DMS53 (cell line): ENCODE measurements around the gene C10orf90.

Source experiments
- DNase-seq: peaks from one replicate; lab custom pipeline; 2025; lab: John Stamatoyannopoulos, UW

The C10orf90 gene

GRCh38 chr10:126538439-126539135 is 131.9 kb downstream of the C10orf90 start:
- no peak for DNase-seq

DNA sequence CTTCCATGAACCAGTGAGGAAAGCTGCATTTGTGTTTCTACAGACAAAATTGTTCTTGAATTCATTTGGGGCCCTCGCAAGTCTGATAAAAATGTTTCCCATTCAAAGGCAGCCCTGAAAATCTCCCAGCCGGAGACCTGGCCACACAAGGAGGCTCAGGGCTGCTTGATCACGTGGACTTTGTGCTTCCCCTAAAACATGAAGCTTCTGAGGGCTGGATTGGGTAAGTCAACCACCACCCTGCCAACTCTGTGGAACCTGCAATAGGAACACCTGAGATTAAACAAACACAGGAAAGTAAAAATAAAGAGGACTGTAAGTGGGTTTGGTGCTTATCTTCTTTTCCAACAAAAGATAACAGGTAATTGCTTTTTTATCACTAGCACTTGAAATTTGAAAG is 133.8 kb downstream of the C10orf90 start:
- DNase-seq = no peak

- no peak for DNase-seq
Measured at GRCh38 chr10:126536148-126536547, 134.3 kb downstream of the C10orf90 start.

DNA sequence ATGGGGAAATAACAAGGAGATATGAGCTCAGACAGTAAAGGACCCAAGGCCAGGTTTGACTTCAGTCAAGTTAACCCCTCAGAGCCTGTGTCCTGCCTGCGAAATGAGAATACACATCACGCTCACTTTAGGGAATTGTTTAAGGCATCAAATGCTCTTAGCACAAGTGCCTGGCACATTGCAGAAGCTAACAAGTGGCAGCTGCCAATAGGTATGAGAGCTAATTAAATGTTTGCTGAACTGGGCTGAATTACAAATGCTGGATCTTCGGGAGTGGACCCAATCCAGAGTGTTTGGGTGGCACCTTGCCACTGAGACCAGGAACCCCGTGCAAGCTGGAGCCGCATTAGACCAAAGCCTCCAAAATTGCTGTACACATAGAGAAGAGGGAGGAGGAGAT is 136.8 kb downstream of the C10orf90 start:
- peak; percentile 11 for DNase-seq

GRCh38 chr10:126528315-126528835 is 142.1 kb downstream of the C10orf90 start:
- DNase-seq = no peak

GRCh38 chr10:126527645-126528314 is 142.7 kb downstream of the C10orf90 start:
- no peak for DNase-seq

DNA sequence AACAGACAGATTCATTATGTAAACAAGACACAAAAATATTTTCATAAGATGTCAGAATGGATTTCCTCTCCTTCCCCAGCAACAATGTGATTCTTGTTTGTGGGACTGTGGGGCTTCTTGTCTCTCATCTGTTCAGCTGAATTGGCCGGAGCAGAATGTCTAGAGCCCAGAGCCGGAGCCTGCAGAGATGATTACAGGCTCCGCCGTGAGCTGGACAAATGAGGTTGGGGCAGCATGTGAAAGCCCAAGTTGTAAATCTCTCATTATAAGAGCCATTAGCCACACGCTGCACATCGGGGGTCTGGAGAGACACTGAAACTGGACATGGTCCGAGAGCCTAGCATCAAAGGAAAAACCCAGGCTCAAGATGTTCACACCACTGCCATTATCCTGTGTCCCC is 145.2 kb downstream of the C10orf90 start:
- no peak for DNase-seq

GRCh38 chr10:126524526-126524925 is 146.0 kb downstream of the C10orf90 start:
- DNase-seq = no peak

DNA sequence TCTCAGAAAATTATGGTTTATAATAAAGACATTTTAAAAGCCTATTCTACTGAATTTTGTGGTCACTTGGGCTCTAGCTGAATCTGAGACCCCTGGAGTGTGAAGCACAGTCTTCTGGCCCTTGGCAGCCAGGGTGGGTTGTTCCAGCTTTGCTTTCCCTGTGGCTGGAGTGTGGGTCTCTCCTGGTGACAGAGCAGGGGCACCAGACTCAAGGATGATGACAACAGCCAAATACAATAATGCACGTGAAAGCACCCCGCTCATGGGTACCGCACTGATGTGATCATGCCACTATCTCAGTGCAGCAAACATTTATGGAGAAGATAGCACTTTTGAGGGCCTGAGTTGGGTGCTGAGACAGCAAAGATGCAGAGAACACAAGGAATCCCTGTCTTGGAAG is 147.4 kb downstream of the C10orf90 start:
- DNase-seq = no peak

DNA sequence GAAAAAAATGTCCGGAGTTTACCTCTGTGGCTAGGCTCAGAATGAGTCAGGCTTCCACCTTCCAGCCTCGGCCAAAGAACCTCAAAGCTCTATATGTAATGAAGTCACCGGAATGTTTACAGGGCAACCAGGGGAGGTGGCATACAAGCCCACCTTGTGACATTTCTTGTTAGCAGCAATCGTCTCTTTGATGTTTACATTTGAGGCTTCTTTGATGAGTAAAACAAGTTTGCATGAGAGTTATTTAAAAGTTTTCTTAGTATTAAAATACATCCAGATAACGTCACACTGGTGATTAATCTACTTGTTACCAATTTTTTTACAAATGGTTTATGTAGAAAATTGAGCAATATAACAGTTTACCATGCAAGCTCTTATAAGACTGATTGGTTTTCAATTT is 149.1 kb downstream of the C10orf90 start:
- no peak for DNase-seq

DNA sequence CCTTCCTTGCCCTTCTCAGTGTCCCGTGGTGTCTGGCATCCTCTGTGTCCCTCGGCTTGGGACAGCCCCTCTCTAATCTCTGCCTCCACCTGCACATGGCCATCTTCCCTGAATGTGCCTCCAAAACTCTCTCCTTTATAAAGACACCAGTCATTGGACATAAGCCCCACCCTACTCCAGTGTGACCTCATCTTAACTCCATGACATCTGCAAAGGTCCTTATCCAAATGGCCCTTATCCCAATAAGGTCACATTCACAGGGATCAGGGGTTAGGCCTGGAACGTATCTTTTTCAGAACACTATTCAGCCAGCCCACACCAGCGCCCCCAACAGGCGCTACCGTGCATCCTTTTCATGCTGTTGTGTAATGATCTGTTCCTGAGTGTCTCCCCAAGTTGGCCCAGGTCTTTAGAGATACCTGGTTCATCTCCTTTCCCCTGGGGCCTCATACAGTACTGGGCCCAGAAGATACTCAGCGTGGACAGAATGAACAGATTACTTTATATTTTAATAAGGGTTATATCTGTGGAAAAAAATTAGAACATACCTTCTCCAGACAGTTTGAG is 149.7 kb downstream of the C10orf90 start:
- no peak for DNase-seq

- no peak for DNase-seq
Measured at GRCh38 chr10:126519992-126520391, 150.5 kb downstream of the C10orf90 start.

DNA sequence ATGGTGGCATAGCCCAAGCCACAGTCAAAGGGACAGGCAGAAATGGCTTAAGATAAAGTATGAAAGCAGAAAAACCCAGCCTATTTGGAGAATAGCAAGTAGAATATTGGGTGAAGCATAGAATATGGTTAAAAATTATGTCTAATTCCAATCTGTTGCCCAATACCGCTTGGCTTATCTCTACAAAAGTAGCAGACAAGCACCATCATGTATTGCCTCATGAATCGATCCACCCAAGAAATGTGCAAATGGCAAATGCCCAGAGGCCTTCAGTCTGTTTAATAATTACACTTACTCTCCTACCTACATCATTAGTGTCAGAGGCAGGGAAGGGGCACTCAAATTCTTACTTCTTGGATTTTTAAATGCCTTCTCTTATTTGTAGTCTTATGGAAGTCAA is 151.3 kb downstream of the C10orf90 start:
- DNase-seq = no peak

GRCh38 chr10:126518218-126519080 is 152.0 kb downstream of the C10orf90 start:
- DNase-seq = no peak

GRCh38 chr10:126516515-126516914 is 154.0 kb downstream of the C10orf90 start:
- no peak for DNase-seq

- DNase-seq = no peak
Measured at GRCh38 chr10:126511917-126512479, 158.5 kb downstream of the C10orf90 start.

DNA sequence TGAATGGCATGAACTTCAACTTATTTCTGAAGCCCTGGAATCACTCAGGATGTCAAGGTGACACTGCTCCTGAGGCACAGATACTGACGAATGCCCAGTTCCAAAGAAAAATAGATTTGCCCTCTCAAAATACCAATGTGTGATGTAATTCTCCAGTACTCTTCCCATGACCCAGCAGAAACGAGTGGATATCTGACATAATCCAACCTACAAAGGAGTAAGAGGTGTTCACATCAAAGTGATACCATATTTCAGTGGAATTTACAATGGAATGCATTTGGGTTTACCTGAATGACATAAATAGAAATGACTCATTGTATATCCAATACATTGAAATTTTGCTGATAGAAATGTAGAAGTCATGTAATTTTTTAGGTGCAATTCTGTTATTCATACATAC is 161.3 kb downstream of the C10orf90 start:
- DNase-seq = peak; percentile 8

DNA sequence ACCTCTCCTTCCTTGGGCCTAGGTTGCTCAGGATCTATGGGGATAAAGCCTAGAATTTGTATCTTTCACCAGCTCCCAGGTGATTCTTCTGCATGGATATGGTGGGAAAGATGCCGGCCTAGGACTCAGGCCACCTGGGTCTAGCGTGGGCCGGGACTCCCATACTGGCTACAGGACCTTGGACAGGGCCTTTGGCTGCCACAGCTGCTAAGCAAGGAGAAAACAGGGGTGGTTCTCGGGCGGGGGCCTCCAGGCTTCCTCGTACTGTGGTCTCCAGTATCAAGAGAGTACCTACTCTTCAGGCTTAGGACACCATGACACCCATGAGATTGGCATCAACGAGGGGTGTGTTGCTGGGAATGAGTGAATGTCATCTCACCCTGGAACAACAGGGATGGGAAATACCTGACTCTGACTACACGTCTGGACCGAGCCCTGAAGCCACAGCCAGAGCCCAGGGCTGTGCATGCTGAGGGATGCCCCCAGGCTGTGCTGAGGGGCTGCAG is 161.9 kb downstream of the C10orf90 start:
- DNase-seq = no peak

GRCh38 chr10:126504761-126505112 is 165.8 kb downstream of the C10orf90 start:
- peak; percentile 62 for DNase-seq

GRCh38 chr10:126504063-126504760 is 166.3 kb downstream of the C10orf90 start:
- DNase-seq = peak; percentile 88

- DNase-seq = no peak
Measured at GRCh38 chr10:126503392-126504062, 167.0 kb downstream of the C10orf90 start.
